Glomerular visceral epithelial cell (primary cell): ENCODE results near the gene GLYATL1.

ENCODE experiments used
- DNase-seq: peaks from one replicate; pipeline ENCODE4 v3.0.0-alpha.2; 2016; ENCODE audit errors: extremely low spot score

Gene GLYATL1

DNA sequence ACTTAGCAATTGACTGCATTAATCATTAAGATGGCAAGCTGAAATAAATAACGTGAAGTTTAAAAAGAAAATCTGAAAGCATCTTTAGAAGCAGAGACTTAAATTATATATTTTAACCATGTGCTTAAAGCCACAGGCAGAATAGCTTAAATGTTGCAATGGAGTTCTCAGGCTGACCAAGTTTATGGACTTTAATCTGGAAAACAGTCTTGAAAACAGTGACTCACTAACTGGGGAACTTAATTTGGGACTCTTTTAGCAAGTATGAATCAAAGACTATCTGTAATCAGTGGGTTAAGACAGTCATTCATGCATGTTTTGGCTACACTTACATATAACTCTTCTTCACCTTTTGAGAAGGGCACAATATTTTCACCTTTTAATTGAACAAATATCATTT, 12.6 kb upstream of the GLYATL1 start:
- DNase-seq: peak; percentile 25

- peak; percentile 31 for DNase-seq
Measured at GRCh38 chr11:58927393-58928106, 11.7 kb upstream of the GLYATL1 start.

GRCh38 chr11:58928107-58928499, 11.2 kb upstream of the GLYATL1 start:
- DNase-seq: peak; percentile 40

DNA sequence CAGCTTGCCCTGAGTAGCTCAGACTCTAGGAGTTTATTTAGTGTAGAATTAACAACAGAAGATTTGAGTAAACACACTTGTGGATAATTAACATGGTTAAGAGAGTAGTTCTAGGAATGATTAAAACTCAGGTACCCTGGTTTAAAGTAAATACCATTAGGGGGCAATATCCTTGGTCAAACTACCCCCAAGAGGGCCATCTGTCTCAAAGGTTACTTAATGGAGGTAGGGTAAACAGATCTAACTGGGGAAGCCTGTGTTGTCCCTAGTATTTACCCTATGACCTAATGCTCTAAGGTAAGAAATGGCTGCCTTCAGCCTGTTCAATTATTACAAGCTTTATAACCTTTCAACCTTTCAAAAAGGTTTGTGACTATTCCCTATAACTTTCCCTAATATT, 10.6 kb upstream of the GLYATL1 start:
- no peak for DNase-seq

DNA sequence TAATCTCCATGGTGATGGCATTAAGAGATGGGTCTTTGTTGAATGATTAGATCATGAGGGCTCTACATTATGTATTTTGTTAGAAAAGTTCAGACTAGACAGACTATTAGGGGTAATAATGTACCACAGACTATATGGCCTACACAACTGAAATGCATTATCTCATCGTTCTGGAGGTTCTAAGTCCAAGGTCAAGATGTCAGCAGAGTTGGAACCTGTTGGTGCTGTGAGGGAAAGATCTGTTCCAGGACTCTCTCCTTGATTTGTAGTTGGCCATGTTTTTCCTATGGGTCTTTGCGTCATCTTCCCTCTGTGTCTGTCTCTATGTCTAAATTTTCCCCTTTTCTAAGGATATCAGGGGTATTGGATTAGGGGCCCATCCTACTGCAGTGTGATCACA, 8.4 kb upstream of the GLYATL1 start:
- DNase-seq: no peak

- no peak for DNase-seq
Measured at GRCh38 chr11:58933661-58934060, 5.6 kb upstream of the GLYATL1 start.

- DNase-seq: no peak
Measured at GRCh38 chr11:58934945-58935513, 4.3 kb upstream of the GLYATL1 start.

- DNase-seq: no peak
Measured at GRCh38 chr11:58938398-58938797, 890 bp upstream of the GLYATL1 start.

GRCh38 chr11:58940028-58940427, 740 bp downstream of the GLYATL1 start:
- no peak for DNase-seq

GRCh38 chr11:58941838-58942237, 2.5 kb downstream of the GLYATL1 start:
- DNase-seq: no peak

- DNase-seq: no peak
Measured at GRCh38 chr11:58945663-58946062, 6.4 kb downstream of the GLYATL1 start.

- no peak for DNase-seq
Measured at GRCh38 chr11:58949184-58949583, 9.9 kb downstream of the GLYATL1 start.

GRCh38 chr11:58957922-58958321, 18.6 kb downstream of the GLYATL1 start:
- DNase-seq: no peak

DNA sequence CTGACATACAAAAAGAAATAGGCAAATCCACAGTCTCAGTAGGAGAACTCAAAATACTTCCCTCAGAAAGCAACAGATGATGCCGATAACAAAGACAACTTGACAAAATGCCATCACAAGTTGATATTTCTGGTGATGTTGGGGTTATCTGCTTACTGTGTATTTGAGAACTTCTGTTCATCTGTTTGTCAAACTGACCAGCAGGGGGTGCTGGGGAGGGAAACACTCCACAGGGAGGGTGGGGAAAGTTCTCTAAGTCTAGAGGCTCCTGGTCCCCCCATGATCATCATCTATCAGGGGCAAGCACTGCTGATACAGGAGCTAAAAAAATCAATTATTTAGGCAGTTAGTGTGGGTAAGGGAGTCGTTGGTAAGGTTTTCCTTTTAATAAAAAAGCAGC, 19.2 kb downstream of the GLYATL1 start:
- DNase-seq: no peak

DNA sequence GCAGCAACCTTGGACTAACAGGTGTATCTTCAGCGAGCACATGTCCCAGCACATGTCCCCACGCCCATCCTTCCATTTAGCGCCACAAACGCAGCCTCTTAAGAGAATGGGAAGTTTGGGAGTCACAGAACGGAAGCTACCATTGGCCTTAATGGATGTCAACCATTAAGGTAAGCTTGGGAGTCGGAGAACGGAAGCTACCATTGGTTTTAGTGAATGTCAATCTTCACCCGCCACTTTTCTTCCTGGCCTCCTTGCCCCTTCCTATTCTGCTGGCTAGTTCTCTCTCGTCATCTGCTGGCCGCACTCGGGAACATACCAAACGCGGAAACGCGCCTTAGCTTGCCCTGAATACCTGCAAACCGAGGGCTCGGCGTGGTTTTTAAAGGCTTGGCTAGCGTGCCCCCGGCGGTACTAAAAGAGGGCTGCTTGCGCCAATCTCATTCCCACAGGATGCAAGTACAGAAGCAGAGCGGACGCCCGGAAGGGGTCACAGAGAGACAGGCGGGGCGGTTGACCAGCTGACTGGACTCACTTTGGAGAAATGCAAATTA, 24.3 kb downstream of the GLYATL1 start:
- peak; percentile 37 for DNase-seq

DNA sequence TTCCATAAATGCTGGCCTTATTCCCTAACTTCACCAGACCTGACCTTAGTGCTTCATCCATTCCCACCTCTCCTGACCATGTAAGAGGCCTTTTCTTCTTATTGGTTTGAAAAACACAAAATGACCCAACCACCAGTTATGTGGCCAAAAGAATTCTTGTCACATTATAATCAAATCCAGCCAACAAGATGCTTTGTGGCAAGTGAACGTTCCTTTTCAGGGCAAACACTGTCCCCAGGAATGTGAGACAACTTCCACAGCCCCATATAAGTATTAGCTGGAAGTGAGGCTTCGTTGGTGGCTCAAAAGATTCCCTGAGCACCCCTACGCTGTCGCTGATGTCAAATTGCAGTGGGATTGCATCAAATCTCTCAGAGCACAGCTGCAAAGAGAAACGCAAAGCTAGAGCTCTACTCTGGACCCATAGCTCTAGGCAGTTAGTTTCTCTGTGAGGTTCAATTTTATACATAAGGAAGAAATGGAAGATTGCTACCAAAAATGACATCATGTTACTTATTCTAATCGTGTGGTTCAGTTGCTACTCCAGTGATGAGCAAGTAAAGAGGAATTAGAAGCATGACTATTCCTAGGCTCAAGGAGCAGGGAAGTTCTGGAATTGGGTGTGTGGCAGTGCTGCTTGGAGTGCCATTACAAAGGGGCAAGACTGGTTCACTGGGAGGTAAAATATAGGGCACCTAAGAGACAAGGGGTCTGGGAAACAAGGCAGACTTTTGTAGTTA, 26.1 kb downstream of the GLYATL1 start:
- DNase-seq: peak; percentile 36

DNA sequence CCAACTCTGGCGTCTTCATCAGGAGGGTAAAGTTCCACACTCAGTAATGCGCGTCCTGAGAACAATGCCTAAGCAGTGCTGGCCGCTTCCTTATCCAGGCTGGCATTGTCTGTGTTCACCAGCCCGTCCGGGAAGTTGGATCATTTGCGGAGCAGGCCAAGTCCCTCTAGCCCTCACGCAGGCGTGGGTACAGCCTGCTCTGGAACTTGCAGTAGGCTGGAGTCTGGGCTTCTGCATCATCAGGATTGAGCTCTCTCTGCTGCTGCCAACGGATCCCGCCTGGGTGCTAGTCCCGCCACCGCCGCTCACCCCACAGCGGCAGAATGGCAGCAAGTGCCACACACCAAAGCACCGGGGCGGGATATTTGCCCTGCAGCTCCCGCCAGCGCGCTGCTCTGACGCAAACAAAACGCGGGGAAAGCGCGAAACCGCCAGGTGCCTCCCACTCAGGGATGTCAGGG, 29.0 kb downstream of the GLYATL1 start:
- no peak for DNase-seq

DNA sequence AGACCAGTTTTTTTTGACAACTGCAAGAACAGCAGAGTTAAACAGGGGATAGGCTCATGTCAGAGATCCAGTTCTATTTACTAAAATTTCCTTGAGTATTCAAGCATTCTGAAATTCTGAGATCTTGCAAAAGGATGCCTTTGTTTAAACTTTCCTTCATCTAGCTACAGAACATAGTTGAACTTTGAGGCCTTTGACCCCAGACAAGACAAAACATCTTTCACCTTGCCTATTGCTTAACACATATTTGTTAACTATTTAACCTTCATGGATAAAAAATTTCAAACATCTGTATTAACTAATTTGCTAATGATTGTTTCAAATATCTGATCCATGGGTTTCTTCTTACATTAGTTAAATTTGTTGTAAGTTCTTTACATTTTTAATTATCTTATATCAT, 38.2 kb downstream of the GLYATL1 start:
- DNase-seq: no peak

DNA sequence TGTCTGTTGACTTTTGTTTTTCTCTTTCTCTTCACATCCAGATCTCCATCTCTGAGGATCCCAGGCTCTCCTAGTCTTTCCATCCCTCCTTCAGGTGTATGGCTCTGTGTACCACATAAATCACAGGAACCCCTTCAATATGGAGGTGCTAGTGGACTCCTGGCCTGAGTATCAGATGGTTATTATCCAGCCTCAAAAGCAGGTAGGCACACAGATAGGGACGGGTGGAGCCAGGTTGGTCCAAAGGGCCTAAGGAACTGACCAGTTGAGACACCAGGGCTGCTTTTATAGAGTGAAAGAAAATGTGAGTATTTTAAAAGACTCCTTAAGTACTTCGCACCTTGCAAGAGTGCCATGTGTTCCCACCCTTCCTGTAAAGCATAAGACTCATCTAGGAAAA, 39.9 kb downstream of the GLYATL1 start:
- no peak for DNase-seq

- no peak for DNase-seq
Measured at GRCh38 chr11:58980159-58980843, 41.0 kb downstream of the GLYATL1 start.

GRCh38 chr11:58992489-58992888, 53.2 kb downstream of the GLYATL1 start:
- no peak for DNase-seq

GRCh38 chr11:58994171-58994570, 54.9 kb downstream of the GLYATL1 start:
- no peak for DNase-seq
